ENCODE measurements around the gene RYR1. TPM values are rescaled to one million over a fixed set of nuclear protein-coding genes. Genes with fewer than 3 reads are reported as not detected.
A peak's percentile ranks its signal among the peaks of the same experiment; 100 is the strongest.

RYR1 gene
- total RNA-seq, 2 donors from 2014 or later, result 0.84 to 3.3 TPM

DNA sequence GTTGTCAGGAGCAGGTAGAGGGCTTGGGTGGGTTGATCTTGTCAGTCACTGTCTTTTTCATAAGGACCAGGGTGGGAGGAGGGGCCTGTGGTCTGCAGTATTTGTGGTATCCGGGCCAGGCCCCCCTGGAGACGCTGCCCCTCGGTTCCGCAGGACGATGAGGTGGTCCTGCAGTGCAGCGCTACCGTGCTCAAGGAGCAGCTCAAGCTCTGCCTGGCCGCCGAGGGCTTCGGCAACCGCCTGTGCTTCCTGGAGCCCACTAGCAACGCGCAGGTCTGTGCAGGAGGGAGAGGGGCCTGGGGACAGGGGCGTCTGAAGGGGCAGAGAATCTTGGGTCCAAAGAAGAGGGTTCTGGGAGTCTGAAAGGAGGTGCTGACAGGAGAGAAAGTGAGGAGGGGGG lies 7.1 kb downstream of the RYR1 start:
- TF ChIP-seq, protein P1, sequence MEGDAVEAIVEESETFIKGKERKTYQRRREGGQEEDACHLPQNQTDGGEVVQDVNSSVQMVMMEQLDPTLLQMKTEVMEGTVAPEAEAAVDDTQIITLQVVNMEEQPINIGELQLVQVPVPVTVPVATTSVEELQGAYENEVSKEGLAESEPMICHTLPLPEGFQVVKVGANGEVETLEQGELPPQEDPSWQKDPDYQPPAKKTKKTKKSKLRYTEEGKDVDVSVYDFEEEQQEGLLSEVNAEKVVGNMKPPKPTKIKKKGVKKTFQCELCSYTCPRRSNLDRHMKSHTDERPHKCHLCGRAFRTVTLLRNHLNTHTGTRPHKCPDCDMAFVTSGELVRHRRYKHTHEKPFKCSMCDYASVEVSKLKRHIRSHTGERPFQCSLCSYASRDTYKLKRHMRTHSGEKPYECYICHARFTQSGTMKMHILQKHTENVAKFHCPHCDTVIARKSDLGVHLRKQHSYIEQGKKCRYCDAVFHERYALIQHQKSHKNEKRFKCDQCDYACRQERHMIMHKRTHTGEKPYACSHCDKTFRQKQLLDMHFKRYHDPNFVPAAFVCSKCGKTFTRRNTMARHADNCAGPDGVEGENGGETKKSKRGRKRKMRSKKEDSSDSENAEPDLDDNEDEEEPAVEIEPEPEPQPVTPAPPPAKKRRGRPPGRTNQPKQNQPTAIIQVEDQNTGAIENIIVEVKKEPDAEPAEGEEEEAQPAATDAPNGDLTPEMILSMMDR (conservative IDR thresholded peaks at IDR 0.05), result no peak
- no peak overlapping the region for H3K4me3 ChIP-seq (ENCODE audit: low read length)
- H3K36me3 ChIP-seq (ENCODE audit: control insufficient read depth, insufficient read depth, low read length), result no peaks in the 10 kb centered on the region
- H3K9me3 ChIP-seq (ENCODE audit: control insufficient read depth, low read length), result no peaks in the 10 kb centered on the region
- 91 to 93% methylated on average over 9 to 14 of the region's 14 CpGs for WGBS, 2 experiments (ENCODE audit: insufficient coverage in 1 of 2, insufficient read length in 1 of 2)
- no peaks in the 10 kb centered on the region for H3K4me1 ChIP-seq (ENCODE audit: control insufficient read depth, insufficient read depth, low read length)
- H3K9ac ChIP-seq (ENCODE audit: extremely low read depth, low read length, poor library complexity, severe bottlenecking), result no peak overlapping the region
- H3K9me3 Mint-ChIP-seq, result no peaks in the 10 kb centered on the region
- peaks cover 3% of the 10 kb centered on the region for H3K4me1 Mint-ChIP-seq
- H3K27me3 Mint-ChIP-seq (ENCODE audit: insufficient read depth), result no peaks in the 10 kb centered on the region
- H3K36me3 Mint-ChIP-seq (ENCODE audit: low read depth), result no peaks in the 10 kb centered on the region
- H3K27ac Mint-ChIP-seq, result no peak overlapping the region
- no peak for DNase-seq
- H3K4me3 Mint-ChIP-seq, result no peak overlapping the region
- no peaks in the 10 kb centered on the region for H3K27me3 ChIP-seq (ENCODE audit: control insufficient read depth, insufficient read depth, low read length, poor library complexity, severe bottlenecking)
- no peak overlapping the region for H3K27ac ChIP-seq (ENCODE audit: low read depth, low read length)

- H3K9me3 ChIP-seq (ENCODE audit: control insufficient read depth, low read length), result no peaks in the 10 kb centered on the region
- Mint-ChIP-seq H3K4me1 (peaks cover 3% of the 10 kb centered on the region), H3K36me3 (ENCODE audit: low read depth) (no peaks in the 10 kb centered on the region), H3K27me3 (ENCODE audit: insufficient read depth) (no peaks in the 10 kb centered on the region), H3K9me3 (no peaks in the 10 kb centered on the region), H3K4me3 (no peak overlapping the region), H3K27ac (peak overlapping the region; percentile 9)
- H3K36me3 ChIP-seq (ENCODE audit: control insufficient read depth, insufficient read depth, low read length), result no peaks in the 10 kb centered on the region
- WGBS, 2 experiments (ENCODE audit: insufficient coverage in 1 of 2, insufficient read length in 1 of 2), result 28 to 55% methylated on average over 3 to 7 of the region's 7 CpGs
- H3K4me1 ChIP-seq (ENCODE audit: control insufficient read depth, insufficient read depth, low read length), result no peaks in the 10 kb centered on the region
- TF ChIP-seq, protein P1 (conservative IDR thresholded peaks at IDR 0.05), result peak; percentile 74
- no peak overlapping the region for H3K27ac ChIP-seq (ENCODE audit: low read depth, low read length)
- no peaks in the 10 kb centered on the region for H3K27me3 ChIP-seq (ENCODE audit: control insufficient read depth, insufficient read depth, low read length, poor library complexity, severe bottlenecking)
- H3K4me3 ChIP-seq (ENCODE audit: low read length), result no peak overlapping the region
- no peak overlapping the region for H3K9ac ChIP-seq (ENCODE audit: extremely low read depth, low read length, poor library complexity, severe bottlenecking)
- peak; percentile 80 for DNase-seq
These were observed 8.3 kb downstream of the RYR1 start for GRCh38 chr19:38441657-38442348.

GRCh38 chr19:38442736-38443135 lies 9.2 kb downstream of the RYR1 start:
- H3K27me3 ChIP-seq (ENCODE audit: control insufficient read depth, insufficient read depth, low read length, poor library complexity, severe bottlenecking), result no peaks in the 10 kb centered on the region
- H3K4me3 ChIP-seq (ENCODE audit: low read length), result no peak overlapping the region
- H3K9me3 ChIP-seq (ENCODE audit: control insufficient read depth, low read length), result no peaks in the 10 kb centered on the region
- TF ChIP-seq, protein P1 (conservative IDR thresholded peaks at IDR 0.05), result no peak
- no peak overlapping the region for H3K27ac ChIP-seq (ENCODE audit: low read depth, low read length)
- 87 to 100% methylated on average over 2 to 9 of the region's 9 CpGs for WGBS, 2 experiments (ENCODE audit: insufficient coverage in 1 of 2, insufficient read length in 1 of 2)
- H3K36me3 ChIP-seq (ENCODE audit: control insufficient read depth, insufficient read depth, low read length), result no peaks in the 10 kb centered on the region
- Mint-ChIP-seq H3K36me3 (ENCODE audit: low read depth) (no peaks in the 10 kb centered on the region), H3K27ac (no peak overlapping the region), H3K9me3 (no peaks in the 10 kb centered on the region), H3K4me3 (no peak overlapping the region), H3K27me3 (ENCODE audit: insufficient read depth) (no peaks in the 10 kb centered on the region), H3K4me1 (peaks cover 3% of the 10 kb centered on the region)
- H3K9ac ChIP-seq (ENCODE audit: extremely low read depth, low read length, poor library complexity, severe bottlenecking), result no peak overlapping the region
- H3K4me1 ChIP-seq (ENCODE audit: control insufficient read depth, insufficient read depth, low read length), result no peaks in the 10 kb centered on the region
- no peak for DNase-seq
